HG02840 (cell line): Measurements from ENCODE around the gene CREB5.

Experiments used
- ATAC-seq: cut with Tn5 transposase; IDR thresholded peaks from one replicate; pipeline ENCODE4 v1.9.1; 2021; ENCODE audit warnings: mild to moderate bottlenecking, moderate library complexity, moderate number of reproducible peaks; ENCODE audit not compliant: unreplicated experiment, low FRiP score

The CREB5 gene

GRCh38 chr7:28507525-28508282 lies 95.4 kb downstream of the CREB5 start:
- no peak for ATAC-seq

GRCh38 chr7:28509251-28510025 lies 97.1 kb downstream of the CREB5 start:
- ATAC-seq, result peak; percentile 60

- ATAC-seq, result no peak
Observed at GRCh38 chr7:28510026-28510369, 97.7 kb downstream of the CREB5 start.

GRCh38 chr7:28512668-28513440 lies 100.5 kb downstream of the CREB5 start:
- no peak for ATAC-seq

DNA sequence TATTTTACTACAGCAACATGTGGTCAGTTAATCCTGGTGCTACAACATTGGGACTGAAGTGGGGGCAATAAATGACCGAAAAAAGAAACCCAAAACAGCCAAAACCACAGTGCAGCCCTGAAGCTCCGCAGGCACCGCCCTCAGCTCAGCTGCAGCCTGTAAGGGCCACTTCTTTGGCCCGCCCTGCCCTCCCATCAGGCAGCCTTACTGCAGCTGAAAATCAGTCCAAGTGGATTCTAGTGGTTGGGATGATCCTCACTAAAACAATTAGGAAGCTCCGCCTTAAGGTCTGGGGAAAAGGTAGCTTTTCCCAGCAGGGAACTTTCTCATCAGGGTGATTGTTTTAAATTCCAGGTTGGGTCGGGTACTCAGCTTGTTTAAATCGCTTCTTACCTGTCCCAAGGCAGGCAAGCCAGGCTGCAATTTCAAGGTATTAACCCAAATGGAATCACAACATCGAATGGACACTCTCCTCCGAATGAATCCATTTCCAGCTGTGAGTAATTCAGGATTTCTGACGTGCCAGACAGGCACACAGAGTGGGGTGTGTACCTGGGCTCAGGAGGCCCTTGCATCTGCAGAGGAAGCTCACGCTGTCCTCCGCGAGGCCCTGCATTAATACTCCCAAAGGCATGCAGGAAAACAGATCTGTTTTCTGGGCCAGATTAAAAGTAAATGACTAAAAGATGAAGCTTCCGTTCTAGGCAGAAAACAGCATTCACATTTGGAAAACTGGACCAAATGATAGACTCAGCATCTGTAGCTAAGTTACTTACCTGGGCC lies 104.3 kb downstream of the CREB5 start:
- ATAC-seq, result no peak

DNA sequence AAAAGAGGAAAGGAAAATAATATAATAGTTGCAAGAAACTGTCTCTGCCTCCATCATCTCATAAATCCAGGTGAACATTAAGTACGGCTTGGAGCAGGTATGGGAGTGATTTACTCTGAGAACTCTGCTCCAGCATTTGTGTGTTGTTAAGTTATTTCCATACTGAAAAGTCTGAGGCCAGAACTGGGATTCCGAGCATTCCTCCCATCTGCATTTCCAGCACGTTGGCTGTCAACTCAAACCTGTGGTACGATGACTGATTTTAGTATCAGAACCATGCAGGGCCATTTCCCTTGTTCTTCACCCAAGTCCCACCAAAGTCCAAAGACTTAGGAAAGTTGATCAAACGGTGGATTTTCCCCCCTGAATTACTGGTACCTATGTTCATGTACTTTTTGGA lies 104.9 kb downstream of the CREB5 start:
- ATAC-seq, result no peak

GRCh38 chr7:28517606-28518005 lies 105.3 kb downstream of the CREB5 start:
- no peak for ATAC-seq

DNA sequence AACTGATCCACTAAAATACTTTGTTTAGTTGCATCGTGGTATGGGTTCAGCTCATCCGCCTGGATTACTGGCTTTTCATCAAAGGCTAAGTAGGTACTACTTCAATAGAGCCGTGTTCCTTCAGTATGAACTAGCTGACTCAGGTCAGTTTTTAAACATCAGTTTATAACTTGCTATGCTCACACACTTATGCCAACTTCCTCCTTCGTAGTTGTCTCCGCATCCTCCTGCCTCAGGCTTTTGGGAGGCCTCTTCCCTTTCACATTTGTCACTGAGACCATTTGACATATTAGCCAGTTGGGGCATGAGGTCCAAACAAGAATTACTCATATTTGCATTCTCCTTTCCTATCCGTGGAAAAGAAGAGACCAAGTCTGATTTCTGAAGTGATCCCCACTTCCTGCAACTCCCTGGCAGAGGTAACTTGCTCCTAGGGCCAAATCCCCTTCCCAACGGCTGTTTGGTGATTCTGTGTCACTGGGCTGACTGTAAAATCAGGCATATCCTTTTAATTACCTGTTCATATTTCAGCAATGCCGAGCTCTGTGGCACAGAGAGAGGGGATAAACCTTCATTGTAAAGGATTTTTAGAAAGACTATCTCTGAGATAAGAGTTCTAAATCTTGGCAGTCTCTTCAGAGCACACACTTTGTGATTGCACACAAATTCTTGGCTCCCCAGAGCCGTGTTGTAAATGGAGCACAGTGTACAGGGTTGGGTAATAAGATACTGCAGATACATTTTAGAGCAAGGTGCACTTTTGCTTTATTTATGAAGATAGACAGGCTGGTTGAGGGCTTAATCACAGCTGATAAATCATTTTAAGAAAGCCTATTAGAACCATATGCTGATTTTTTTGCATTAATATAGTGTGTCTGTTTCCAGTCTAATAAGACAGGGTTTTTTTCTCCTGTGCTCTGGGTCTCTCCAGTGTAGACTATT lies 108.0 kb downstream of the CREB5 start:
- ATAC-seq, result no peak

DNA sequence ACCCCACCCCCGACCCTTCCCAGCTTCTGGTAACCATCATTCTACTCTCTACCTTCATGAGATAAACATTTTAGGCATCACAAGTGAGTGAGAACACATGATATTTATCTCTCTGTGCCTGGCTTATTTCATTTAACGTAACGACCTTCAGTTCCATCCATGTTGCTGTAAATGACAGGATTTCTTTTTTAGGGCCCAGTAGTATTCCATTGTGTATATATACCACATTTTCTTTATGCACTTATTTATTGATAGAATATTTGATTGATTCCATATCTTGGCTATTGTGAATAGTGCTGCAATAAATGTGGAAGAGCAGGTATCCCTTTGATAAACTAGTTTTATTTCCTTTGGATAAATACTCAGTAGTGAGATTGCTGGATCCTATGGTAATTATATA lies 112.7 kb downstream of the CREB5 start:
- no peak for ATAC-seq

GRCh38 chr7:28528899-28529298 lies 116.6 kb downstream of the CREB5 start:
- no peak for ATAC-seq

- no peak for ATAC-seq
Observed at GRCh38 chr7:28529755-28530154, 117.4 kb downstream of the CREB5 start.

DNA sequence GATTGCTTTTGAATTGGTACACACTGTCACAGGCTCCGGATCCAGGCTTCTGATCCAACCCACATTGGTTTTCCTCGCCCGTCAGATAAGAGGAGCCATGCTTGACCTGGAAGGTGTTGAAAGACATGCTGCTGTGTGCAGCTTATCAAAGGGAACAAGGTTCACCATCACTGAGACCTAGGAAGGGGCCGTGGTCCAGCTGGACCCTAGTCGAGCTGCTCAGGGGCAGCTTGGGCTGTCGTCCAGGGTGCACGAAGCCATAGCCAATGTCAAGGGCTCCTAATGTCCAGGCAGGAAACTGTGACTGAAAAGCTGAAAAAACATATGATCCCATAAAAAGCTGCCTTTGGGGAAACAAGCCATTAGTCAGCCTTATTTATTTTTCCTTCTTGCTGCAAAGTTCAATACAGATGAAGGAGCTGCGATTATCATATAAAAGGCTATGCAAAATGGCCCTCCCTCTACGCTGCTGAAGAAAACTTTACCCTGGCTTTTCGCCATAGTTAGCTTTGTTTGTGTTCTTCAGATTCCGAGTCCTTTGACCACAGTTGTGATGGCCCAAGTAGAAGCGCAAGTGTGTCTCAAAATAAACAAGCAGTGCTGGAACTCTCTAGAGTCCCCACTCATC lies 118.0 kb downstream of the CREB5 start:
- ATAC-seq, result no peak

DNA sequence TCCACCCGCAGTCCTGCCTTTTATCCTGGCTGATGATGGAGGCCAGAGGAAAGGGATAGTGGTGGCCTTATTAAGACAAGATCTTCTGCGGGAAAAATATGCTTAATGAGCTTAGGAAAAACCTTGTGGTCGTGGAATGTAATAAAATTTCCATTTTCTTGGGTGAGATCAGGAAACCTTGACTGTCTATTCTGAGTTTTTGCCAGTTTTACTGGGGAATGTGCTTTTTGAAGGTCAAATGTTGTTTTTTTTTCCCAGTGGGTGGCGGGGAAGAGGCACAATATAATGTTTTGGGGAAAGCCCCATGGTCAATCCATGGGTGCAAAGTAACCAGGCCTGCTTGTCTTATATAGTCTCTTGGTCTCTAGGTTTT lies 118.5 kb downstream of the CREB5 start:
- no peak for ATAC-seq

- ATAC-seq, result no peak
Observed at GRCh38 chr7:28531291-28531690, 119.0 kb downstream of the CREB5 start.

DNA sequence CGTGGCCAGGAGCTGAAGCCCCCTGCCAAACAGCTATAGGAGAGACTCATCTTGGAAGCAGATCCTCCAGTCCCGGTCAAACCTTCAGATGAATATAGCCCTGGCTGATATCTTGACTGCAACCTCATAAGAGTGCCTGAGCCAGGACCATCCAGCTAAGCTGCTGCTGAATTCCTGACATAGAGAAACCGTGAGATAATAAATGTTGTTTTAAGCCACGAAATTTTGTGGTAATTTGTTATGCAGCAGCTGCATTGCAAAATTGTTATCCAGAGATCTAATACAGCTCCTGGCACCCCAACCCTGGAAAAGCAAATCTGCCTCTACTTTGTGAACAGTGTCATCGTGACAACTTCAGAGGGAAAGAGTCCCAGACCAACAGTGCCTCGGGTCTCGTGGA lies 119.9 kb downstream of the CREB5 start:
- no peak for ATAC-seq

DNA sequence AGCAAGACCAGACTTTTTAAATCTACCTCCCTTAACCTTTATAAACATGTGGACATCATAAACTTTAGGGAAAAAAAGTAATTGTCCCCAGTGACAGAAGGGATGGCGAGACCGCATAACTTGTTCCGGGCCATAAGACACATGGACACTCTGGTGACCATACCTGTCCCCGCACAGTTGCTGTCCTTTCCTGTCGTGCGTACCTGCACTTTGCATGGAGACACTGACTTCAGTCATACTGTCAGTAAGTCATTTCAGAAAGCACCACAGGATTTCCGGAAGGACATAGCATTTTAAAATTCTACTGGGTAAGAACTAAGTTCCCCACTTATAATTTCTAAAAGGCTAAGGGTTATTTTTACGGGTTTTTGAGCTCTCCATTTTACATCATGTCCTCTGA lies 120.9 kb downstream of the CREB5 start:
- no peak for ATAC-seq

DNA sequence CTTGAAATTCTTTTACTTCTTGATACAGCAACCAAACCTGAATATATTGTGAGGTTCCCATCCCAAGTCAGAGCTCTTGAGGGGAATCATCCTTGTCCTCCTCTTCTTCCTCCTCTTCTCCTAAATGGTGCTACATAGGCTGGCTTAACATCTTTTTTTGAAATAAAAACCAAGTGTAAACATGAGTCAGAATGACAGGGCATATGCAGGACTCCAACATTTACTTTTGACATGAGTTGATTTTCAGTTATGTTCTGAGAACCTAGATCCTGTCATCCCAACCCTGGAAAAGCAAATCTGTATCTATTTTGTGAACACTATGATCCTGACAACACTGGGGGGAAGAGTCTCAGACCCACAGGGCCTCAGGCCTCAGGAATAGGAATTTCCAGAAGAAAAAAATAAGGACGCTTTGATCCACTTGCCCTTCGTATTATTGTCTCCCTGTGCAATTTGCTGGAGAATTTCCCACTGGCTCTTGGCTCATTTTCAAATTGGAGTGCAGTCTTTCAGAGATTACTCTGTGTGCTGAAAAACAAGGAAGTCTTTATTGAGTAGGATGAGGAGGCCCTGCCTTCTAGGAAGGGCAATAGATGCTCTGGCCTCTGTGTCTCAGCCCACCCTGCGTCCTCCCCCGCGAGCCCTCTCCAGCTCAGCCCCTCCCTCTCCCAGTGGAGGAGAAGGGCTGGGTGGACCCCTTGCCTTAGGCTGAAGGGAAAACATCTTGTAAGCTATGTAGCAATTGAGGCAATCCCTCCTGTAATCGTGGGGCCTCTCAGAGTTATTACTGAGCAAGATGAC lies 121.6 kb downstream of the CREB5 start:
- ATAC-seq, result no peak

DNA sequence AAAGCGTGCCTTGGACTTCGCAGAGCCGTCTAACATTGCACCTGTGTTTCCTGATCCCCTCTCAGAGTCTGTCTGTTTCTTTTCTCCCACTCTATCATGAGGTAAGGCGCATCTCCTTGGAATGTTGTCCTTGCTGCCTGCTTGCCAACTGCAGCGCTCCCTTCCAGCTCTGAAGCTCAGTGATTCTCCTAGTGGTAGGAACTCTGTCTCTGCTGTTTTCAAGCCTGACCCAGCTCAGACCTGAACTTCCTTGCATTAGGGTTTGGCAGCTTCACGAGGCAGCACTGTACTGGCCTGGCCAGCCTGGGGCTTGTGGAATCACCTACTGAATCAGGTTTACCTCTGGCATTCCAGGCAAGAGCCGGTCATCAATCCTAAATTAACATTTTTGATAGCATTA lies 123.9 kb downstream of the CREB5 start:
- ATAC-seq, result no peak
